Measurements from ENCODE around the gene KDM5C. TPM values are rescaled to one million over a fixed set of nuclear protein-coding genes. Genes with fewer than 3 reads are reported as not detected.
"Not testable (repeated sequence)": the region's sequence is repeated elsewhere in the genome, so short reads cannot be mapped to it uniquely, and the experiment has no call there.

The KDM5C gene
- total RNA-seq, 1 donor from 2014 or later, result 64.5 TPM

DNA sequence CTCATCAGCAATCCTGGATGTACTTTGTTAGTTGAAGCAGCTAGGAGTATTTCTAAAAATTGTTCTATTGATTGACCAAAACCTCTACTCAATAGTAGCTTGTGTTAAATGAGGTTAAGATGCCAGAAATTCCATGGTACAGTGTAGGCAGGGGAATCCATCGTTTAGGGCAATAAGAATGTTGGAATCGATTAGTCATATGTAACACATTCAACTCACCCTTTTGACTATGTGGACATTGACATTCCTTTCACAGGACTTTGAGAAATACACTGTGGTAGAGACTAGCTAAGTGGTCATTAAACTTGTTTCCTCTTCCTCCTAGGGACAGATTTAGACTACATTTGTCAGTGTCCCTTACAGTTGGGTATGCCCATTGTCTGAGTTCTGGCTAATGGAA, 40.2 kb downstream of the KDM5C start:
- Histone ChIP-seq H3K4me3 (ENCODE audit: low read depth, low read length) (no peak overlapping the region), H3K36me3 (ENCODE audit: control insufficient read depth, insufficient read depth, low read length) (no peaks in the 10 kb centered on the region), H3K27me3 (ENCODE audit: control insufficient read depth, insufficient read depth, low read length) (no peaks in the 10 kb centered on the region)
- TF ChIP-seq, protein P1, sequence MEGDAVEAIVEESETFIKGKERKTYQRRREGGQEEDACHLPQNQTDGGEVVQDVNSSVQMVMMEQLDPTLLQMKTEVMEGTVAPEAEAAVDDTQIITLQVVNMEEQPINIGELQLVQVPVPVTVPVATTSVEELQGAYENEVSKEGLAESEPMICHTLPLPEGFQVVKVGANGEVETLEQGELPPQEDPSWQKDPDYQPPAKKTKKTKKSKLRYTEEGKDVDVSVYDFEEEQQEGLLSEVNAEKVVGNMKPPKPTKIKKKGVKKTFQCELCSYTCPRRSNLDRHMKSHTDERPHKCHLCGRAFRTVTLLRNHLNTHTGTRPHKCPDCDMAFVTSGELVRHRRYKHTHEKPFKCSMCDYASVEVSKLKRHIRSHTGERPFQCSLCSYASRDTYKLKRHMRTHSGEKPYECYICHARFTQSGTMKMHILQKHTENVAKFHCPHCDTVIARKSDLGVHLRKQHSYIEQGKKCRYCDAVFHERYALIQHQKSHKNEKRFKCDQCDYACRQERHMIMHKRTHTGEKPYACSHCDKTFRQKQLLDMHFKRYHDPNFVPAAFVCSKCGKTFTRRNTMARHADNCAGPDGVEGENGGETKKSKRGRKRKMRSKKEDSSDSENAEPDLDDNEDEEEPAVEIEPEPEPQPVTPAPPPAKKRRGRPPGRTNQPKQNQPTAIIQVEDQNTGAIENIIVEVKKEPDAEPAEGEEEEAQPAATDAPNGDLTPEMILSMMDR (IDR thresholded peaks at IDR 0.05; ENCODE audit: insufficient read depth, low read length, severe bottlenecking), result no peak
- no peak for FAIRE-seq
- DNase-seq (ENCODE audit: low read depth), result peak; percentile 23

DNA sequence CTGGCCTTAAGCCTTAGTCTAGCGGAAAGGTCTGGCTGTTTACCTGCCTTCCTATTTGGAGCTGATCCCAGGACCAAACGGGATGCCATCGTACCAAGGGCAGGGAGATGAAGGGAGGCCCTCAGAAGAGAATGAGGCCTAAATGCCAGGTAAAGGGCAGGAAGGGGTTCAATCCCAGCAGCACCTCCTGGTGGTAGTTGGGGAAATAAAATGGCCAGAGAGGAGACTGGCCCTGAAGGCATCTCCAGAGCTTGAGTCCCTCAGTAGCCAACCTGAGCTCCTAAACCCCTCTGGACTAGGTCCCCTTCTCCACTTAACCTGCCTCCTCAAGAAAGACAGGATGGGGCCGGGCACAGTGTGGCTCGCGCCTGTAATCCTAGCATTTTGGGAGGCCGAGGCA, 53.7 kb downstream of the KDM5C start:
- no peaks in the 10 kb centered on the region for H3K36me3 ChIP-seq (ENCODE audit: control insufficient read depth, insufficient read depth, low read length)
- no peak for DNase-seq (ENCODE audit: low read depth)
- TF ChIP-seq, protein P1 (IDR thresholded peaks at IDR 0.05; ENCODE audit: insufficient read depth, low read length, severe bottlenecking), result peak; percentile 8

DNA sequence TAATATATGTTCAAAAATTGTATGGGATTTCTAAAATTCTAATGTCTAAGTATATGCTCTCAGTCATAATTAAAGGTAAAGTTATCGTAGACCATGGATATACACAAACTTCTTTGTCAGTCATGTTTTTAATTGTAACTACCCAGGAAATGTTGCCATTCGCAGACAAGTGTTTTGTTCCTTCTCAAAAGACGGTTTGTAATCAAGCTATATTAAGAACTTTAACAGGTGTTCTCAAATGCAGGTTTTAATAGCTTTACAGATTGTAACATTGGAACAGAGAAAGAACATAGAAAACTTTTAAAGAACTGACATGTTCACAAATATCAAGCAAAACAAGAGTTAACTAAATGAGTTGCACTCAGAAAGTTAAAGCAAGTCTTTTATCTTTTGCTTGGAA, 58.9 kb downstream of the KDM5C start:
- H3K36me3 ChIP-seq (ENCODE audit: control insufficient read depth, insufficient read depth, low read length), result no peaks in the 10 kb centered on the region
- FAIRE-seq (no peak), DNase-seq (ENCODE audit: low read depth) (no peak)
- no peaks in the 10 kb centered on the region for H3K27me3 ChIP-seq (ENCODE audit: control insufficient read depth, insufficient read depth, low read length)
- no peak overlapping the region for H3K4me3 ChIP-seq (ENCODE audit: low read depth, low read length)
- TF ChIP-seq, protein P1 (IDR thresholded peaks at IDR 0.05; ENCODE audit: insufficient read depth, low read length, severe bottlenecking), result no peak

More for the DNA sequence above, 53.7 kb downstream of the KDM5C start:
- H3K27me3 ChIP-seq (ENCODE audit: control insufficient read depth, insufficient read depth, low read length), result no peaks in the 10 kb centered on the region
- no peak overlapping the region for H3K4me3 ChIP-seq (ENCODE audit: low read depth, low read length)
- FAIRE-seq, result no peak

DNA sequence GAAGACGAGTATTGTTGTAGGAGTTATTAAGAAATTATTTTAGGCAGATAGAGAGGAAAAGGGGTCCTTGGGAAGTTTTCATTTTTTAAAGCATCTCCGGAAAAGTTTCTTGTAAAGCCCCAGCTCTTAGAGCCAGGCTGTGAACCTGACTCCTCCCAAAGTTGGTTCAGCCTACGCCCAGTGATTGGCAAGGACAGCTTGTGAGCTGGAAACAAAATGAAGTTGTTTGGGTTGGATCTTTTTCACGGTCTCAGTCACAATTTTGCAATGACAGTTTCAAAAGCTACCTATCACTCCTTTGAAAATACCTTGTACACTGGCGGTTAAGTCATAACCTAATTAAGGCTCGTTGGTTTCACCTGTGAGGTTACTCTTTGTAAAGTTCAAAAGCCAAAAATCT, 60.4 kb downstream of the KDM5C start:
- not testable (repeated sequence) for H3K27me3 ChIP-seq (ENCODE audit: control insufficient read depth, insufficient read depth, low read length); H3K4me3 ChIP-seq (ENCODE audit: low read depth, low read length); FAIRE-seq; H3K36me3 ChIP-seq (ENCODE audit: control insufficient read depth, insufficient read depth, low read length); DNase-seq (ENCODE audit: low read depth)

DNA sequence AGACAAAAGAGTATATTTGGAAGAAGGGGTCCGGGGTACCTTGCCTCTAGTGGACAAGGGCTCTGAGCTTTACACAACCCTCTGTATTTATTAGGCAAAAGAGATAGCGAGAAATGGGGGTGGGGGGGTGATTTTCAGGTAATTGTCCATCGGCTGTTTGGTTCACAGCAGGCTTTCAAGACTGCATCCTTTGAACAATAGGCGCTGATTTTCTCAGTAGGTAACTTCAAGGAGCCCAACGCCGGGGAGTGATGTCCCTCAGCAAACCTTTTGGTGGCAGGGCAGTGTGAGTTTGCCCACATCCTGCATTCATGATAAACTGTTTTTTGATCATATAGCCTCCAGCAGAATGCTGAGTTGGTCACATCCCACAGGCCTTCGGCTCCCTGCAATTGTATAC, 61.6 kb downstream of the KDM5C start:
- Histone ChIP-seq H3K27me3 (ENCODE audit: control insufficient read depth, insufficient read depth, low read length) (no peaks in the 10 kb centered on the region), H3K36me3 (ENCODE audit: control insufficient read depth, insufficient read depth, low read length) (no peaks in the 10 kb centered on the region), H3K4me3 (ENCODE audit: low read depth, low read length) (no peak overlapping the region)
- TF ChIP-seq, protein P1 (IDR thresholded peaks at IDR 0.05; ENCODE audit: insufficient read depth, low read length, severe bottlenecking), result no peak
- FAIRE-seq, result no peak
- DNase-seq (ENCODE audit: low read depth), result no peak

DNA sequence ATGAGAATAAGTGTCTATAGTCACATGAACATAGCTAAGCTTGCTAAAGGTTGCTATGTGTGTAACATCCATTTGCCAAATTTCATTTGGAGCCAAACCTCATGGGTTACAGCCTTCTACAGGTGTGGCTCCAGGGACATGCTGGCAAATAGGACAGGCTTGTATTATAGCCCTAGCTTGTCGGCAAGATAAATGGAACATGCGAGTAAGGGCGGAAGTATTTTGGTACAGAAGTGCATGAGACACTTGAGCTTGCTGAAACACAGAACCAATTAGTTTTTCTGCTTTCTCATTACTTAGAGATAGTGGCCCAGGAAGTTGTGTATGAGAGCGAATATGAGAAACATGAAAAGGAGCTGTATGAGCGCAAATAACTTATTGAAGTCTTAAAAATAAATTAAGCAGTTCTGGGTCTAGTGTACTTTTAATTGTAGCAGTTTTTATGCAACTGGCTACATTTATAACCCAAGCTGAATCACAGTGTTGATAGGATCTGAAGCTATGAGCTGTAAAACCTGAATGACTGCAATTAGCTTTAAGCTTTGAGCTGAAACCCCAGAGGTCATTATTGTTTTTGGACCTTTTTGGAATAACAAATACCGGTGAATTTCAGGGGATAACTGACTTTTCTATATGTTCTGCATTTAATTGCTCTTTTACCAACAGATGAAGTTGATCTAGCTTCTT, 64.6 kb downstream of the KDM5C start:
- Histone ChIP-seq H3K36me3 (ENCODE audit: control insufficient read depth, insufficient read depth, low read length) (no peaks in the 10 kb centered on the region), H3K27me3 (ENCODE audit: control insufficient read depth, insufficient read depth, low read length) (no peaks in the 10 kb centered on the region), H3K4me3 (ENCODE audit: low read depth, low read length) (no peak overlapping the region)
- FAIRE-seq (no peak), DNase-seq (ENCODE audit: low read depth) (peak; percentile 40)
- TF ChIP-seq, protein P1 (IDR thresholded peaks at IDR 0.05; ENCODE audit: insufficient read depth, low read length, severe bottlenecking), result no peak
